WTC11 (cell line): Measurements from ENCODE around the gene KLHDC8A.

ENCODE experiments used
- ARID4B ChIP-seq: sonication (generic); formaldehyde crosslinking; IDR thresholded peaks from 2 replicates; pipeline ENCODE4 v1.8.0; 2023; ENCODE audit warnings: missing genetic modification reagents, mild to moderate bottlenecking, borderline replicate concordance
- ETV6 ChIP-seq: sonication (generic); formaldehyde crosslinking; IDR thresholded peaks from 2 replicates; pipeline ENCODE4 v1.8.1; 2022; ENCODE audit warnings: mild to moderate bottlenecking, missing genetic modification reagents
- FOXJ3 ChIP-seq: sonication (generic); formaldehyde crosslinking; IDR thresholded peaks from 2 replicates; pipeline ENCODE4 v1.9.0; 2021; ENCODE audit warnings: missing genetic modification reagents, mild to moderate bottlenecking, borderline replicate concordance
- JUN ChIP-seq: sonication (generic); formaldehyde crosslinking; IDR thresholded peaks from 2 replicates; pipeline ENCODE4 v1.8.0; 2023; ENCODE audit warnings: mild to moderate bottlenecking, missing genetic modification reagents
- NFYB ChIP-seq: sonication (generic); formaldehyde crosslinking; conservative IDR thresholded peaks from 2 replicates; pipeline ENCODE4 v1.8.0; 2022; ENCODE audit warnings: low read depth, missing genetic modification reagents
- OVOL2 ChIP-seq: fragments of 250-450 bp; sonication (Bioruptor Pico); IDR thresholded peaks from 2 replicates; pipeline ENCODE4 v1.9.0; 2021; ENCODE audit warnings: mild to moderate bottlenecking, borderline replicate concordance
- TEAD4 ChIP-seq: sonication (generic); formaldehyde crosslinking; IDR thresholded peaks from 2 replicates; pipeline ENCODE4 v1.8.0; 2022; ENCODE audit warnings: mild to moderate bottlenecking, missing genetic modification reagents
- USF1 ChIP-seq: sonication (generic); formaldehyde crosslinking; IDR thresholded peaks from 2 replicates; pipeline ENCODE4 v1.8.0; 2022; ENCODE audit warnings: mild to moderate bottlenecking, missing genetic modification reagents
- ZNF121 ChIP-seq: sonication (generic); formaldehyde crosslinking; IDR thresholded peaks from 2 replicates; pipeline ENCODE4 v1.8.0; 2023; ENCODE audit warnings: missing genetic modification reagents
- ZNF138 ChIP-seq: sonication (generic); formaldehyde crosslinking; conservative IDR thresholded peaks from 2 replicates; pipeline ENCODE4 v1.8.1; 2022; ENCODE audit warnings: mild to moderate bottlenecking, moderate library complexity, missing genetic modification reagents
- TF ChIP-seq, protein P1 (sequence below): fragments of 200-600 bp; IDR thresholded peaks from 2 replicates; pipeline ENCODE4 v1.8.0; 2022; ENCODE audit warnings: antibody characterized with exemption
- TF ChIP-seq, protein P2 (sequence below): sonication (generic); formaldehyde crosslinking; IDR thresholded peaks from 2 replicates; pipeline ENCODE4 v1.8.1; 2023; ENCODE audit warnings: mild to moderate bottlenecking, missing genetic modification reagents, borderline replicate concordance
- TF ChIP-seq, protein P3 (sequence below): sonication (generic); formaldehyde crosslinking; IDR thresholded peaks from 2 replicates; pipeline ENCODE4 v1.8.1; 2022; ENCODE audit warnings: mild to moderate bottlenecking, moderate library complexity, missing genetic modification reagents

DNA sequence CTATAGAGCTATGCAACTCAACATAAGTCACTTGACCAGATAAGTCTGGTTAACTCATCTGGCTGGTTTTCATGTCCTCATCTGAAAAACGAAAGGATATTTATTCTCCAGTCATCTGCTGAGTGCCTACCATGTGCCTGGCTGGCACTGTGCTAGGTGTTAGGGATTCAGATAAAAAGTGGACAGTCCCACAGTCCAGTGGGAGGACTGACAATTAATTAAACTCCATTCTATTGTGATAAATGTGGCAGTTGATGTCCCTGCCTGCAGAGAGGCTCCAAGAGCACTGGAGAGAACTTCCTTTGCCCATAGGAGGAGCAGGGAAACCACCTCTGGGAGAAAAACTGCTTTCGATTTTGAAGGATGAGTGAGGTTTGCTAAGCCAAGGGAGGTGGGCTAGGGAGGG is 40.6 kb downstream of the KLHDC8A start:
- TF ChIP-seq JUN (CRISPR knock-in tag) (no peak), ARID4B (CRISPR knock-in tag) (no peak), NFYB (CRISPR knock-in tag) (no peak), FOXJ3 (no peak), ETV6 (CRISPR knock-in tag) (no peak), OVOL2 (CRISPR knock-in tag) (no peak), ZNF121 (CRISPR knock-in tag) (no peak), ZNF138 (CRISPR knock-in tag) (no peak), TEAD4 (CRISPR knock-in tag) (no peak), USF1 (CRISPR knock-in tag) (no peak)
- TF ChIP-seq, protein P1, sequence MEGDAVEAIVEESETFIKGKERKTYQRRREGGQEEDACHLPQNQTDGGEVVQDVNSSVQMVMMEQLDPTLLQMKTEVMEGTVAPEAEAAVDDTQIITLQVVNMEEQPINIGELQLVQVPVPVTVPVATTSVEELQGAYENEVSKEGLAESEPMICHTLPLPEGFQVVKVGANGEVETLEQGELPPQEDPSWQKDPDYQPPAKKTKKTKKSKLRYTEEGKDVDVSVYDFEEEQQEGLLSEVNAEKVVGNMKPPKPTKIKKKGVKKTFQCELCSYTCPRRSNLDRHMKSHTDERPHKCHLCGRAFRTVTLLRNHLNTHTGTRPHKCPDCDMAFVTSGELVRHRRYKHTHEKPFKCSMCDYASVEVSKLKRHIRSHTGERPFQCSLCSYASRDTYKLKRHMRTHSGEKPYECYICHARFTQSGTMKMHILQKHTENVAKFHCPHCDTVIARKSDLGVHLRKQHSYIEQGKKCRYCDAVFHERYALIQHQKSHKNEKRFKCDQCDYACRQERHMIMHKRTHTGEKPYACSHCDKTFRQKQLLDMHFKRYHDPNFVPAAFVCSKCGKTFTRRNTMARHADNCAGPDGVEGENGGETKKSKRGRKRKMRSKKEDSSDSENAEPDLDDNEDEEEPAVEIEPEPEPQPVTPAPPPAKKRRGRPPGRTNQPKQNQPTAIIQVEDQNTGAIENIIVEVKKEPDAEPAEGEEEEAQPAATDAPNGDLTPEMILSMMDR = no peak
- TF ChIP-seq, protein P2, sequence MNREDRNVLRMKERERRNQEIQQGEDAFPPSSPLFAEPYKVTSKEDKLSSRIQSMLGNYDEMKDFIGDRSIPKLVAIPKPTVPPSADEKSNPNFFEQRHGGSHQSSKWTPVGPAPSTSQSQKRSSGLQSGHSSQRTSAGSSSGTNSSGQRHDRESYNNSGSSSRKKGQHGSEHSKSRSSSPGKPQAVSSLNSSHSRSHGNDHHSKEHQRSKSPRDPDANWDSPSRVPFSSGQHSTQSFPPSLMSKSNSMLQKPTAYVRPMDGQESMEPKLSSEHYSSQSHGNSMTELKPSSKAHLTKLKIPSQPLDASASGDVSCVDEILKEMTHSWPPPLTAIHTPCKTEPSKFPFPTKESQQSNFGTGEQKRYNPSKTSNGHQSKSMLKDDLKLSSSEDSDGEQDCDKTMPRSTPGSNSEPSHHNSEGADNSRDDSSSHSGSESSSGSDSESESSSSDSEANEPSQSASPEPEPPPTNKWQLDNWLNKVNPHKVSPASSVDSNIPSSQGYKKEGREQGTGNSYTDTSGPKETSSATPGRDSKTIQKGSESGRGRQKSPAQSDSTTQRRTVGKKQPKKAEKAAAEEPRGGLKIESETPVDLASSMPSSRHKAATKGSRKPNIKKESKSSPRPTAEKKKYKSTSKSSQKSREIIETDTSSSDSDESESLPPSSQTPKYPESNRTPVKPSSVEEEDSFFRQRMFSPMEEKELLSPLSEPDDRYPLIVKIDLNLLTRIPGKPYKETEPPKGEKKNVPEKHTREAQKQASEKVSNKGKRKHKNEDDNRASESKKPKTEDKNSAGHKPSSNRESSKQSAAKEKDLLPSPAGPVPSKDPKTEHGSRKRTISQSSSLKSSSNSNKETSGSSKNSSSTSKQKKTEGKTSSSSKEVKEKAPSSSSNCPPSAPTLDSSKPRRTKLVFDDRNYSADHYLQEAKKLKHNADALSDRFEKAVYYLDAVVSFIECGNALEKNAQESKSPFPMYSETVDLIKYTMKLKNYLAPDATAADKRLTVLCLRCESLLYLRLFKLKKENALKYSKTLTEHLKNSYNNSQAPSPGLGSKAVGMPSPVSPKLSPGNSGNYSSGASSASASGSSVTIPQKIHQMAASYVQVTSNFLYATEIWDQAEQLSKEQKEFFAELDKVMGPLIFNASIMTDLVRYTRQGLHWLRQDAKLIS (CRISPR knock-in tag) = no peak
- TF ChIP-seq, protein P3, sequence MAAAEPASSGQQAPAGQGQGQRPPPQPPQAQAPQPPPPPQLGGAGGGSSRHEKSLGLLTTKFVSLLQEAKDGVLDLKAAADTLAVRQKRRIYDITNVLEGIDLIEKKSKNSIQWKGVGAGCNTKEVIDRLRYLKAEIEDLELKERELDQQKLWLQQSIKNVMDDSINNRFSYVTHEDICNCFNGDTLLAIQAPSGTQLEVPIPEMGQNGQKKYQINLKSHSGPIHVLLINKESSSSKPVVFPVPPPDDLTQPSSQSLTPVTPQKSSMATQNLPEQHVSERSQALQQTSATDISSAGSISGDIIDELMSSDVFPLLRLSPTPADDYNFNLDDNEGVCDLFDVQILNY (CRISPR knock-in tag) = no peak
